ENCODE results near the gene PDE4D. TPM values are rescaled to one million over a fixed set of nuclear protein-coding genes. Genes with fewer than 3 reads are reported as not detected.

PDE4D gene
- total and polyA plus RNA-seq, 10 of the 15 experiments (the other 5 are each of a cell fraction or from before 2014, with no cell fraction given): 0.87 to 4.1 (median 2.2) TPM

DNA sequence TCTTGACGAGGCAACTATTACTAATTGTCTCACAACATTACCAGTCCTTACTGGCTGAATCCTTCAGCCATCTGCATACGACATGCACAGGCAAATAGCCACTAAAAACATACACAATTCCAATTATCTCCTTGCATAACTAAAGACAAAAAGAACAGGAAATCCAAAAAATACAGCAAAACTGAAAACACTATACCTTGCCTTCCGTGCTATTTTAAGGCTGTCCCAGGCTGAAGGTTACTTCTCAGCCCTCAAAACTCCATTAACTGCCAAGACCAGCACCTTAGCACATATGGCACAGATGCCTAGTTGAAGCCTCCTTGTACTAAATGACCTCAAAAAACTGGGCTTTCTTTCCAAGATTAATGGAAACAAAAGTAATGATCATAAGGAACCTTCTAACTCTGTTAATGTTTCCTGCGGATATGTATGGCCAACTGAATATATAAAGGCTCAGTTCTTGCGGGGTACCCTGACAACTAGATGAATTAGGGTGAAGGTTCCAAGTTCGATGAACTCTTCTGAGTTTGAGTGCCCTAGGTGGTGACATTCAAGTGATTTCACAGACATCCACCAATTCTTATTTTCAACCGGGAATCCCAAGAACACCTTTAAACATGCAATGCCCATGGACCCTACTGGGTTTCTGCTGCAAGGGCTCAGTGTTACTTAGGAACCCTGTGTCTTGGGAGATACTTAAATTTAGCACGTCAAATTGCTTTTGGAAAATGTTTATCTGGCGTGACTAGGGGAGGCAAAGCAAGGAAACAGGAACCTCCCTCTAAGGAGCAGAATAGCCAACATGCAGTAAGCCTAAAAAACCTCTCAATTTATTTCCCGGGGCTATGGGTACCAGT lies 855.4 kb downstream of the PDE4D start:
- ATAC-seq: no peak
- Histone ChIP-seq H3K9ac (ENCODE audit: control insufficient read depth, insufficient read depth, low read length) (no peak overlapping the region), H3K79me2 (ENCODE audit: control insufficient read depth, insufficient read depth, low read length) (no peaks in the 10 kb centered on the region), H3K4me2 (ENCODE audit: control insufficient read depth, insufficient read depth) (peak overlapping the region; percentile 90), H3K27ac (ENCODE audit: control insufficient read depth, insufficient read depth) (no peak overlapping the region), H2AFZ (ENCODE audit: control insufficient read depth, low read depth, low read length) (no peak overlapping the region), H4K20me1 (ENCODE audit: control insufficient read depth, insufficient read depth) (no peaks in the 10 kb centered on the region), H3K9me3 (replicated peaks; ENCODE audit: control insufficient read depth, insufficient read depth, low read length) (no peaks in the 10 kb centered on the region), H3K27me3 (replicated peaks in 1 of 2; ENCODE audit: control insufficient read depth in 2 of 2, insufficient read depth in 2 of 2, low read length in 1 of 2) (peaks cover 7 to 33% of the 10 kb centered on the region in 2 experiments), H3K4me3 (no peak overlapping the region), H3K4me1 (ENCODE audit: control insufficient read depth, insufficient read depth, low read length) (peaks cover 5% of the 10 kb centered on the region; the same call in 1 of the 2 replicates), H3K36me3 (ENCODE audit: control insufficient read depth in 2 of 2, insufficient read depth in 2 of 2, low read length in 1 of 2) (no peaks in the 10 kb centered on the region)
- in situ Hi-C loops (cut with MboI): no loop called here
- no TSS peak for BruUV-seq (replicated peaks)
- DNase-seq (ENCODE audit: low read depth, low spot score): no peak
- POLR2A ChIA-PET: no interaction called here
- CTCF ChIA-PET: interaction anchor here (1.7 to 7.4 kb wide), 2 partner anchors 136 to 137 kb away, joined by 6 to 115 read pairs; no protein-coding TSS in a partner anchor
- SMC1A ChIA-PET (ENCODE audit: uncharacterized antibody, unreplicated experiment): no interaction called here
- intact Hi-C loops (cut with micrococcal nuclease; ENCODE audit: unreplicated experiment): no loop called here
- WGBS (ENCODE audit: insufficient coverage, insufficient replicate concordance, low lambda C conversion rate, missing lambda C conversion rate): 39% methylated on average over 10 of the region's 10 CpGs
- RAD21 ChIA-PET (ENCODE audit: unreplicated experiment): no interaction called here
- FAIRE-seq: no peak
- TF ChIP-seq, protein P1, sequence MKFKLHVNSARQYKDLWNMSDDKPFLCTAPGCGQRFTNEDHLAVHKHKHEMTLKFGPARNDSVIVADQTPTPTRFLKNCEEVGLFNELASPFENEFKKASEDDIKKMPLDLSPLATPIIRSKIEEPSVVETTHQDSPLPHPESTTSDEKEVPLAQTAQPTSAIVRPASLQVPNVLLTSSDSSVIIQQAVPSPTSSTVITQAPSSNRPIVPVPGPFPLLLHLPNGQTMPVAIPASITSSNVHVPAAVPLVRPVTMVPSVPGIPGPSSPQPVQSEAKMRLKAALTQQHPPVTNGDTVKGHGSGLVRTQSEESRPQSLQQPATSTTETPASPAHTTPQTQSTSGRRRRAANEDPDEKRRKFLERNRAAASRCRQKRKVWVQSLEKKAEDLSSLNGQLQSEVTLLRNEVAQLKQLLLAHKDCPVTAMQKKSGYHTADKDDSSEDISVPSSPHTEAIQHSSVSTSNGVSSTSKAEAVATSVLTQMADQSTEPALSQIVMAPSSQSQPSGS (IDR thresholded peaks at IDR 0.05; ENCODE audit: low read length): no peak
- TF ChIP-seq NBN (IDR thresholded peaks at IDR 0.05): no peak
- TF ChIP-seq CEBPB (IDR thresholded peaks at IDR 0.05; ENCODE audit: borderline replicate concordance in 1 of 2, low read depth in 2 of 2, low read length in 2 of 2): no peak
- TF ChIP-seq ZBED1 (IDR thresholded peaks at IDR 0.05; ENCODE audit: borderline replicate concordance): no peak
- TF ChIP-seq GABPA (IDR thresholded peaks at IDR 0.05; ENCODE audit: low read depth): no peak
- no peak for TF ChIP-seq NFYA (IDR thresholded peaks at IDR 0.05; ENCODE audit: borderline replicate concordance, low read depth, low read length)
- no peak for TF ChIP-seq GATAD2B (conservative IDR thresholded peaks at IDR 0.05; ENCODE audit: low read depth)
- TF ChIP-seq NR2F1 (conservative IDR thresholded peaks at IDR 0.05): no peak
- no peak for TF ChIP-seq RUNX3 (IDR thresholded peaks at IDR 0.05; ENCODE audit: low read length)
- no peak for TF ChIP-seq FOXM1 (IDR thresholded peaks at IDR 0.05; ENCODE audit: low read depth, low read length)
- TF ChIP-seq KDM1A (IDR thresholded peaks at IDR 0.05; ENCODE audit: borderline replicate concordance): no peak
- no peak for TF ChIP-seq PAX5 (IDR thresholded peaks at IDR 0.05; ENCODE audit: borderline replicate concordance, low read depth, low read length)

All from GM12878 (cell line).